DND-41 (cell line): ENCODE results near the gene CYRIA.

Experiments used
- ATAC-seq: fragments of 200-7000 bp; cut with Tn5 transposase; 3 replicates; pipeline ENCODE4 v1.9.1; 2021; ENCODE audit warnings: low read depth; ENCODE audit not compliant: insufficient read depth
- DNase-seq: peaks from one replicate; pipeline ENCODE4 v3.0.0-alpha.2; 2020
- H2AFZ ChIP-seq: 2 replicates; pipeline ENCODE4 v1.6.0; 2012; ENCODE audit warnings: low read depth, low read length
- H3K27ac ChIP-seq: 2 replicates; pipeline ENCODE4 v1.5.1; 2012; ENCODE audit warnings: low read length, inconsistent platforms
- H3K27me3 ChIP-seq: fragments of 200-600 bp; sonication (generic); 2 replicates; pipeline ENCODE4 v1.6.0; 2012; ENCODE audit warnings: low read length, mild to moderate bottlenecking, inconsistent platforms; ENCODE audit not compliant: insufficient read depth, poor library complexity
- H3K36me3 ChIP-seq: 2 replicates; pipeline ENCODE4 v1.5.1; 2012; ENCODE audit warnings: low read length, inconsistent platforms; ENCODE audit not compliant: insufficient read depth
- H3K4me1 ChIP-seq: 2 replicates; pipeline ENCODE4 v1.5.1; 2012; ENCODE audit warnings: mild to moderate bottlenecking, low read length; ENCODE audit not compliant: insufficient read depth
- H3K4me2 ChIP-seq: 2 replicates; pipeline ENCODE4 v1.6.0; 2012; ENCODE audit warnings: mild to moderate bottlenecking, moderate library complexity, low read length, inconsistent platforms; ENCODE audit not compliant: insufficient read depth
- H3K4me3 ChIP-seq, 2 experiments: fragments of 200-600 bp in 1 of 2; shearing (Covaris generic) in 1 of 2; 2 replicates each; pipeline ENCODE4 v1.5.1; 2012 to 2016; ENCODE audit warnings: inconsistent platforms in 2 of 2, low read length in 2 of 2, mild to moderate bottlenecking in 2 of 2, low read depth in 1 of 2, moderate library complexity in 1 of 2
- H3K79me2 ChIP-seq: 2 replicates; pipeline ENCODE4 v1.6.0; 2012; ENCODE audit warnings: low read length, inconsistent platforms; ENCODE audit not compliant: insufficient read depth
- H3K9ac ChIP-seq: 2 replicates; pipeline ENCODE4 v1.6.0; 2012; ENCODE audit warnings: low read depth, mild to moderate bottlenecking, inconsistent platforms, low read length, moderate library complexity
- H3K9me3 ChIP-seq: 2 replicates; pipeline ENCODE4 v1.5.1; 2012; ENCODE audit warnings: low read length, moderate library complexity, mild to moderate bottlenecking, inconsistent platforms; ENCODE audit not compliant: insufficient read depth, severe bottlenecking
- H4K20me1 ChIP-seq: 2 replicates; pipeline ENCODE4 v1.6.0; 2012; ENCODE audit warnings: low read length; ENCODE audit not compliant: insufficient read depth
- EZH2 ChIP-seq: IDR thresholded peaks from 3 replicates; pipeline ENCODE4 v1.6.1; 2012; ENCODE audit warnings: borderline replicate concordance, low read depth, mild to moderate bottlenecking, moderate library complexity, low read length, inconsistent platforms; ENCODE audit not compliant: severe bottlenecking
- TF ChIP-seq, protein P1 (sequence below): IDR thresholded peaks from 2 replicates; pipeline ENCODE4 v1.5.1; 2012; ENCODE audit warnings: borderline replicate concordance, low read length, moderate library complexity, mild to moderate bottlenecking; ENCODE audit not compliant: poor library complexity, severe bottlenecking; ENCODE audit errors: extremely low read depth

CYRIA gene

DNA sequence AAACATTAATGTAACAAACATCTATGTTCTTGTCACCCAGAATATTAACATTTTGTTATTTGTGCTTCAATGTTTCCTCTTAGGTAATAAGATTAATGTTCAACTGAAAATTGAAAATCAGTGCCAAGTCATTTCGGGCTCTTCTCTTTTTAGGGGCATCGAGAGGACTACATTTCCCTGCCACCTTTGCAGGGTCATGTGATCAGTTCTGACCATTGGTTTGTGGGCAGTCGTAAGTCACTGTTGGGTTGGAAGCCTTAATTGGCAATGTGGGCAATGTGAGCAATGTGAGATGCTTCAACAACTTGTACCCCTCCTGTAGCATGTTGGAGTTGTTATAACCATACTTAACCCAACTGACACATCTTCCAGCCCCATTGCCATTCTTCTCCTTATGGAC is 10.1 kb upstream of the CYRIA start:
- Histone ChIP-seq H3K27ac (no peak overlapping the region), H3K79me2 (no peaks in the 10 kb centered on the region), H3K27me3 (no peaks in the 10 kb centered on the region), H3K9ac (no peak overlapping the region), H3K36me3 (no peaks in the 10 kb centered on the region), H4K20me1 (no peaks in the 10 kb centered on the region), H3K4me2 (no peak overlapping the region), H3K4me1 (no peaks in the 10 kb centered on the region), H2AFZ (no peak overlapping the region), H3K4me3 (no peak overlapping the region), H3K9me3 (no peaks in the 10 kb centered on the region)
- DNase-seq, result no peak
- ATAC-seq, result no peak
- TF ChIP-seq, protein P1, sequence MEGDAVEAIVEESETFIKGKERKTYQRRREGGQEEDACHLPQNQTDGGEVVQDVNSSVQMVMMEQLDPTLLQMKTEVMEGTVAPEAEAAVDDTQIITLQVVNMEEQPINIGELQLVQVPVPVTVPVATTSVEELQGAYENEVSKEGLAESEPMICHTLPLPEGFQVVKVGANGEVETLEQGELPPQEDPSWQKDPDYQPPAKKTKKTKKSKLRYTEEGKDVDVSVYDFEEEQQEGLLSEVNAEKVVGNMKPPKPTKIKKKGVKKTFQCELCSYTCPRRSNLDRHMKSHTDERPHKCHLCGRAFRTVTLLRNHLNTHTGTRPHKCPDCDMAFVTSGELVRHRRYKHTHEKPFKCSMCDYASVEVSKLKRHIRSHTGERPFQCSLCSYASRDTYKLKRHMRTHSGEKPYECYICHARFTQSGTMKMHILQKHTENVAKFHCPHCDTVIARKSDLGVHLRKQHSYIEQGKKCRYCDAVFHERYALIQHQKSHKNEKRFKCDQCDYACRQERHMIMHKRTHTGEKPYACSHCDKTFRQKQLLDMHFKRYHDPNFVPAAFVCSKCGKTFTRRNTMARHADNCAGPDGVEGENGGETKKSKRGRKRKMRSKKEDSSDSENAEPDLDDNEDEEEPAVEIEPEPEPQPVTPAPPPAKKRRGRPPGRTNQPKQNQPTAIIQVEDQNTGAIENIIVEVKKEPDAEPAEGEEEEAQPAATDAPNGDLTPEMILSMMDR, result no peak
- no peak for TF ChIP-seq EZH2

DNA sequence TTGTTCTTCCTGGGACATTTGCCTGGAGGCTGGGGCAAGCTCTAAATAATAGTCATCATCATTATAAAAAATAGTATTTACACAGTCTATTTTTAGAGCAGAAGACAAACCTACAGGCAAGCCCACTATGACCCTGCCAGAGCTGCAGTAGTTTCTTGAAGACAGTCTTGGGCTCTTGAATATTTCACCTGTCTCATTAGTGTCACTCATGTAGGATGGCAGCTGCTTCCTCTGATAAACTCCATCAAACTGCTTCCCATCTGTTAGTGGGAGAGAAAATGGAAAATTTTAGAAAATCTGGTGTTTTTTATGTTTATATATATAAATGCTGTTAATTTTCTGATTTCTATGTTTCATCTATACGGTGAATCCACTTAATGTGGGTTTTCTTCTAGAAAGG is 8.5 kb upstream of the CYRIA start:
- Histone ChIP-seq H3K79me2 (no peaks in the 10 kb centered on the region), H4K20me1 (no peaks in the 10 kb centered on the region), H3K4me1 (no peaks in the 10 kb centered on the region), H3K4me2 (no peak overlapping the region), H3K9ac (no peak overlapping the region), H3K27ac (no peak overlapping the region), H3K36me3 (no peaks in the 10 kb centered on the region), H3K4me3 (no peak overlapping the region), H2AFZ (no peak overlapping the region), H3K9me3 (no peaks in the 10 kb centered on the region), H3K27me3 (no peaks in the 10 kb centered on the region)
- ATAC-seq (no peak), DNase-seq (no peak)
- TF ChIP-seq, protein P1, result no peak
- TF ChIP-seq EZH2, result no peak

DNA sequence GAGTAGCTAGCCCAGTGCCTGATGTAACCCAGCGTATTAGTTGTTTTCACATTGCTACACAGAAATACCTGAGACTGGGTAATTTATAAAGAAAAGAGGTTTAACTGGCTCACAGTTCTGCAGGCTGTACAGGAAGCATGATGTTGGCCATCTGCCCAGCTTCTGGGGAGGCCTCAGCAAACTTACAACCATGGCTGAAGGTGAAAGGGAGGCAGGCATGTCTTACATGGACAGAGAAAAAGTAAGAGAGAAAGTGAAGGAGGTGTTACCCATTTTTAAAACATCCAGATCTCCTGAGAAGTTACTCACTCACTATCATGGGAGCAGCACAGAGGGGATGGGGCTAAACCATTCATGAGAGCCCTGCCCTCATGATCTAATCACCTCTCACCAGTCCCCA is 6.1 kb upstream of the CYRIA start:
- TF ChIP-seq, protein P1, result no peak
- no peak for TF ChIP-seq EZH2
- no peak overlapping the region for H3K27ac ChIP-seq

DNA sequence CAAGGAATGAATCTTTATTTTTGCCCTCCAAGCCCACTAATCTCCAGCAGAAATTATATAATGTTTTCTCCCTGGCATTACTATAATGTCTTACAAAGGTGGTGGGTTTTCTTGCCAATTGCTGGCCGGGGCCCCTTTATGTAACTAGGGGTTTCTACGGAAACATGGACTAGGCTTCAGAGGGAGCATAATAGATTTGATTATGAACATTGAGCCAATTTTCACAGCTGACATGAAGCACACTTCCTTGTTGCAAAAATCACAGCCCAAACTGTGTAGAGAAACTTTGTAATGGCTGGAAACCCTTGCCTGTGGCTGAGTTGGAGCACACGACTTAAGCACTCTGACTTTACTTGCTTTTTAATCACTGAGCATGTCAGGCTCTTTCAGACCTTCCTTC is 3.8 kb upstream of the CYRIA start:
- H3K9ac ChIP-seq, result no peak overlapping the region
- H3K4me2 ChIP-seq, result no peak overlapping the region
- ATAC-seq, result no peak
- H3K9me3 ChIP-seq, result no peaks in the 10 kb centered on the region
- no peaks in the 10 kb centered on the region for H4K20me1 ChIP-seq
- DNase-seq, result no peak
- H3K4me1 ChIP-seq, result 0 out of 2 replicates have a peak, but pooled peaks cover 4% of the 10 kb centered on the region
- H3K4me3 ChIP-seq, result no peak overlapping the region
- no peak for TF ChIP-seq EZH2
- TF ChIP-seq, protein P1, result no peak
- no peaks in the 10 kb centered on the region for H3K79me2 ChIP-seq
- H3K27me3 ChIP-seq, result peaks cover 18% of the 10 kb centered on the region
- H3K27ac ChIP-seq, result no peak overlapping the region
- no peaks in the 10 kb centered on the region for H3K36me3 ChIP-seq
- no peak overlapping the region for H2AFZ ChIP-seq

More for the DNA sequence above, 6.1 kb upstream of the CYRIA start:
- no peak overlapping the region for H2AFZ ChIP-seq
- no peaks in the 10 kb centered on the region for H3K36me3 ChIP-seq
- ATAC-seq, result no peak
- no peak for DNase-seq
- H3K79me2 ChIP-seq, result no peaks in the 10 kb centered on the region
- no peaks in the 10 kb centered on the region for H3K9me3 ChIP-seq
- no peaks in the 10 kb centered on the region for H4K20me1 ChIP-seq
- no peak overlapping the region for H3K4me3 ChIP-seq
- H3K4me2 ChIP-seq, result no peak overlapping the region
- no peaks in the 10 kb centered on the region for H3K27me3 ChIP-seq
- H3K9ac ChIP-seq, result no peak overlapping the region
- H3K4me1 ChIP-seq, result no peaks in the 10 kb centered on the region
